Fibroblast of gingiva (primary cell): Measurements from ENCODE around the gene DPH3.

Experiments
- DNase-seq: peaks from one replicate; pipeline ENCODE4 v3.0.0-alpha.2; 2011; ENCODE audit warnings: low read depth

DPH3 gene

GRCh38 chr3:16290827-16291196 lies 26.1 kb upstream of the DPH3 start:
- DNase-seq, result no peak

- peak; percentile 48 for DNase-seq
Measured at GRCh38 chr3:16290007-16290826, 25.5 kb upstream of the DPH3 start.

- DNase-seq, result peak; percentile 58
Measured at GRCh38 chr3:16289144-16289889, 24.6 kb upstream of the DPH3 start.

- peak; percentile 15 for DNase-seq
Measured at GRCh38 chr3:16288664-16289063, 23.9 kb upstream of the DPH3 start.

GRCh38 chr3:16286751-16287543 lies 22.2 kb upstream of the DPH3 start:
- no peak for DNase-seq

- no peak for DNase-seq
Measured at GRCh38 chr3:16286161-16286560, 21.4 kb upstream of the DPH3 start.

- no peak for DNase-seq
Measured at GRCh38 chr3:16284633-16285032, 19.9 kb upstream of the DPH3 start.

GRCh38 chr3:16280671-16281070 lies 15.9 kb upstream of the DPH3 start:
- DNase-seq, result peak; percentile 57

- no peak for DNase-seq
Measured at GRCh38 chr3:16279010-16279801, 14.5 kb upstream of the DPH3 start.

- DNase-seq, result peak; percentile 7
Measured at GRCh38 chr3:16277471-16277870, 12.7 kb upstream of the DPH3 start.

GRCh38 chr3:16273867-16274266 lies 9.1 kb upstream of the DPH3 start:
- DNase-seq, result no peak

- DNase-seq, result no peak
Measured at GRCh38 chr3:16272588-16272987, 7.8 kb upstream of the DPH3 start.

- DNase-seq, result no peak
Measured at GRCh38 chr3:16270855-16271254, 6.1 kb upstream of the DPH3 start.

- DNase-seq, result no peak
Measured at GRCh38 chr3:16266714-16267113, 2.0 kb upstream of the DPH3 start.

GRCh38 chr3:16265455-16265786 lies 678 bp upstream of the DPH3 start:
- DNase-seq, result no peak

- DNase-seq, result no peak
Measured at GRCh38 chr3:16264174-16264707, 502 bp downstream of the DPH3 start.

- DNase-seq, result no peak
Measured at GRCh38 chr3:16262174-16262573, 2.6 kb downstream of the DPH3 start.

- no peak for DNase-seq
Measured at GRCh38 chr3:16260046-16260445, 4.7 kb downstream of the DPH3 start.

GRCh38 chr3:16258866-16259265 lies 5.9 kb downstream of the DPH3 start:
- DNase-seq, result no peak

- no peak for DNase-seq
Measured at GRCh38 chr3:16258177-16258576, 6.6 kb downstream of the DPH3 start.

GRCh38 chr3:16257309-16257708 lies 7.4 kb downstream of the DPH3 start:
- DNase-seq, result no peak

- no peak for DNase-seq
Measured at GRCh38 chr3:16255726-16256125, 9.0 kb downstream of the DPH3 start.
